CD1c-positive myeloid dendritic cell (primary cell): ENCODE data around the gene NTM.

ENCODE experiments used
- DNase-seq: peaks from one replicate; pipeline ENCODE4 v3.0.0-alpha.2; 2016; ENCODE audit errors: extremely low spot score

The NTM gene

GRCh38 chr11:132072044-132072857 lies 701.8 kb downstream of the NTM start:
- DNase-seq, result no peak

GRCh38 chr11:132072858-132073211 lies 702.4 kb downstream of the NTM start:
- no peak for DNase-seq

GRCh38 chr11:132073787-132074186 lies 703.4 kb downstream of the NTM start:
- no peak for DNase-seq

- DNase-seq, result no peak
These were observed 705.0 kb downstream of the NTM start for GRCh38 chr11:132075447-132075846.

- DNase-seq, result no peak
These were observed 707.0 kb downstream of the NTM start for GRCh38 chr11:132077416-132077815.

GRCh38 chr11:132078264-132079076 lies 708.1 kb downstream of the NTM start:
- no peak for DNase-seq

GRCh38 chr11:132080127-132080526 lies 709.7 kb downstream of the NTM start:
- no peak for DNase-seq

GRCh38 chr11:132082566-132082965 lies 712.2 kb downstream of the NTM start:
- no peak for DNase-seq

GRCh38 chr11:132084433-132084832 lies 714.0 kb downstream of the NTM start:
- no peak for DNase-seq

GRCh38 chr11:132087148-132087547 lies 716.7 kb downstream of the NTM start:
- no peak for DNase-seq

- no peak for DNase-seq
These were observed 718.1 kb downstream of the NTM start for GRCh38 chr11:132088551-132088950.

GRCh38 chr11:132093536-132094259 lies 723.3 kb downstream of the NTM start:
- DNase-seq, result peak; percentile 7

- no peak for DNase-seq
These were observed 724.2 kb downstream of the NTM start for GRCh38 chr11:132094598-132094997.

- DNase-seq, result no peak
These were observed 725.1 kb downstream of the NTM start for GRCh38 chr11:132095230-132096131.

- DNase-seq, result no peak
These were observed 725.9 kb downstream of the NTM start for GRCh38 chr11:132096132-132096825.

- peak; percentile 24 for DNase-seq
These were observed 729.3 kb downstream of the NTM start for GRCh38 chr11:132099692-132100091.

GRCh38 chr11:132100583-132100982 lies 730.2 kb downstream of the NTM start:
- no peak for DNase-seq

- DNase-seq, result no peak
These were observed 731.5 kb downstream of the NTM start for GRCh38 chr11:132101881-132102280.

GRCh38 chr11:132103021-132103420 lies 732.6 kb downstream of the NTM start:
- DNase-seq, result no peak

- no peak for DNase-seq
These were observed 735.9 kb downstream of the NTM start for GRCh38 chr11:132106096-132106982.
